GM12874 (cell line): Measurements from ENCODE around the gene RRP12.

ENCODE experiments used
- TF ChIP-seq, protein P1 (sequence below): IDR thresholded peaks from 2 replicates; pipeline ENCODE4 v1.5.1; 2011; ENCODE audit warnings: low read depth, mild to moderate bottlenecking, control low read depth, low read length, moderate library complexity; ENCODE audit not compliant: insufficient read depth

RRP12 gene

DNA sequence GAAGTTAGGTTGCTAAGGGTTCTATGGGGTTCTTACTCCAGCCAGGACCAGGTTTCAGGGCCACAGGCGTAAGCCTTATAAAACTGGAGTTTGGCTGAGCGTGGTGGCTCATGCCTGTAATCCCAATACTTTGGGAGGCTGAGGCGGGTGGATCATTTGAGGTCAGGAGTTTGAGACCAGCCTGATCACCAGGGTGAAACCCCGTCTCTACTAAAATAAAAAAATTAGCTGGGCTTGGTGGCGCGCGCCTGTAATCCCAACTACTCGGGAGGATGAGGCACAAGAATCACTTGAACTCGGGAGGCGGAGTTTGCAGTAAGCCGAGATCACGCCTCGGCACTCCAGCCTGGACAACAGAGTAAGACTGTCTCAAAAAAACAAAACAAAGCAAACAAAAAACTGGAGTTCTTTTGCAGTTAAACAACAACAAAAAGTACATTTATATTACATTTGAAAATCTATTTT is 347 bp upstream of the RRP12 start:
- TF ChIP-seq, protein P1, sequence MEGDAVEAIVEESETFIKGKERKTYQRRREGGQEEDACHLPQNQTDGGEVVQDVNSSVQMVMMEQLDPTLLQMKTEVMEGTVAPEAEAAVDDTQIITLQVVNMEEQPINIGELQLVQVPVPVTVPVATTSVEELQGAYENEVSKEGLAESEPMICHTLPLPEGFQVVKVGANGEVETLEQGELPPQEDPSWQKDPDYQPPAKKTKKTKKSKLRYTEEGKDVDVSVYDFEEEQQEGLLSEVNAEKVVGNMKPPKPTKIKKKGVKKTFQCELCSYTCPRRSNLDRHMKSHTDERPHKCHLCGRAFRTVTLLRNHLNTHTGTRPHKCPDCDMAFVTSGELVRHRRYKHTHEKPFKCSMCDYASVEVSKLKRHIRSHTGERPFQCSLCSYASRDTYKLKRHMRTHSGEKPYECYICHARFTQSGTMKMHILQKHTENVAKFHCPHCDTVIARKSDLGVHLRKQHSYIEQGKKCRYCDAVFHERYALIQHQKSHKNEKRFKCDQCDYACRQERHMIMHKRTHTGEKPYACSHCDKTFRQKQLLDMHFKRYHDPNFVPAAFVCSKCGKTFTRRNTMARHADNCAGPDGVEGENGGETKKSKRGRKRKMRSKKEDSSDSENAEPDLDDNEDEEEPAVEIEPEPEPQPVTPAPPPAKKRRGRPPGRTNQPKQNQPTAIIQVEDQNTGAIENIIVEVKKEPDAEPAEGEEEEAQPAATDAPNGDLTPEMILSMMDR, result no peak

DNA sequence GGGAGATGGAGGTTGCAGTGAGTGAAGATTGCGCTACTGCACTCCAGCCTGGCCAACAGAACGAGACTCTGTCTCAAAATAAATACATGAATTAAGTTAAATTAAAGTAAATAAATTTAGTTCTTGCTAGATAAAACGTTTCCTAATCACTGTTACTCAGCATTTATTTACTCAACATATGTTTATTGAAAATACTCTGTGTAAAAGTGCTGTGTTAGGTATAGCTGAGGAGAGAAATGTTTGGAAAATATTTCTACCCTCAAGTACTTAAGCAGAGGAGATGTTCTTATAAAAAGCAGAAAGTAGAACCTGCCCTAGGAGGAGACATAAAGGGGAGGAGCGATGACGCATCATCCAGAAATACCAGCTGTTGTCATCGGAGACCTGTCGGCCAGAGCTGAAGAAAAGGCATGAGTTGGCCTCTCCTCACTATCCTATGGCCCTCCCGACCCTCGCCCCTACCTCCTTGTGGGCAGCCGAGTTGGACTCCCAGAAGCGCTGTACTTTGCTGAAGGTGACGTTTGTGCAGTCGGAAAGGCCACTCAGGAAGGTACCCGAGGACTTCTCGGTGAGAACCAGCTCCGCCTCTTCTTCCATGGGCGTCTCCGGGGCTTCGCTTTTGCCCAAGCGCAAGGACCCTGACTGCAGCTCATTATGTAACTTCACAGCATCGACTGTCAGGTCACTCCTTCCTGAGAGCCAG is 1.1 kb downstream of the RRP12 start:
- TF ChIP-seq, protein P1, result no peak

DNA sequence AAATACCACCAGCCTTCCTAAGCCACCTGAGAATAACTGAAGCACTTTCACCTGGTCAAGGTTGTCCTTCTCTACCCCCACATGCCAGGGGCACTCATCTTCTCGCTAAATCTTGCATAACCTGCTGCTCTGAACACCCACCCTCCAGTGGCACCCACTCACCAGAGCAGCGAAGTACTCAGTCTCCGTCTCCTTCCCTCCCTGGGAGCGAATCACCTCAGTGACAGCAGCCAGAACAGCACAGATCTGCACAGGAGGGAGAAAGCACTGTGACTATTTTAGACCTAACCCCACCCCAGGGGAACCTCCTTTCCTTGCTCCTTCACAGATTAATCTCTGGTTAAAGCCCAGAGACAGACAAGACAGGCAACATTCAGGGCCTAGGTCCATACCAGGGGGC is 5.1 kb downstream of the RRP12 start:
- TF ChIP-seq, protein P1, result no peak

DNA sequence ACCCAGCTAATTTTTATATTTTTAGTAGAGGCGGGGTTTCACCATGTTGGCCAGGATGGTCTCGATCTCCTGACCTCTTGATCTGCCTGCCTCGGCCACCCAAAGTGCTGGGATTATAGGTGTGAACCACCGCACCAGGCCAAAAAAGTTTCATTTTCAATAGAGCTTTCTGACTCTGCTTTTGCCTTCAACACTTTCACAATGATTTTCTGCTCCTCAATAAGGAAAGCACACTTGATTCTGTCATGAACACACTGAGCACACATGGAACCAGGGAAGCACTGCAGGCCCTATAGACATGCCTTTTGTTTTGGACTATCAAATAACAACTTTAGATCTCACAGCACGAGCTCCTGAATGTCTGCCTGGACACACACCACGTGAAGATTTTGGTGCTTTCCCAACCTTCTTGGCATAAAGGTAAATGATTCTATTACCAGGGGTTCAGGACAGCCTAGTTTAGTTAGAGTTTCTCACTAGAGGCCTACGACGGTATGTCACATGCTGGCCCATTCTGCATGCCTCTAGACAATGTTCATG is 8.0 kb downstream of the RRP12 start:
- TF ChIP-seq, protein P1, result no peak

DNA sequence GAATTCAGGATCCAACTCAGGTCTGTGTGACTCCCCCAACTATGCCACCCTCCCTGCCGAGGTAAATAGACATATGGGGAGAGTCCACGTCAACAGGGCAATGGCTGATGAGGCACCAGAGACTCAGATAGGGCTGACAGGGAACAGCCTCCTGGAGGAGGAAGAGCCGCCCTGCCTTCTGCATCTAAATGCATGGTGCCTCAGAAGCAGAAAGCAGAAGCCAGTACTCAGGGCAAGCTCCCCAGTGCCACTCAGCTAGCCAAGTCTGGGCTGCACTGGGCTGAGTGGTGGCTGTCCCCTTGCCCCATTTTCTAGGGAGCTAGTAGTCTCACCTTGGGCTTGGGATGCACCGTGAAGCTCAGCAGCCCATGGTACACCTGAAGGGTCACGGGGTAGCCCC is 11.0 kb downstream of the RRP12 start:
- TF ChIP-seq, protein P1, result no peak

DNA sequence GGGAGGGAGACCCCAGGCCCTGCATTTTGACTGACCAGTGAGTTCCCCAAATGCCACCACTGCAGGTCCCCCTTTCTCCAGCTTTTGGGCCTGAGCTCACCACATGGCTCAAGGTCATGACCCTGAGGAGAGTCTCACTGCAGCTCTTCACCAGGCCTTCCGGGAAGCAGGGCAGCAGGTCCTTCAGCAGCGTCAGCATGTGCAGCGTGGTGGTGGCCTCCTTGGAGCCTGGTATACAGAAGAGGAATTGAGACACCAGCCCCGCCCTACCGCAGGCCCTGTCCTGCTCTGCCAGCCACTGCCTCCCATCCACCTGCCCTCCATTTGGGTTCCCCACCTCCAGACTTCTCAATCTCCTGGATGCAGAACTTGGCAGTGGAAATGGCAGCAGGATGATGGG is 13.0 kb downstream of the RRP12 start:
- TF ChIP-seq, protein P1, result no peak

DNA sequence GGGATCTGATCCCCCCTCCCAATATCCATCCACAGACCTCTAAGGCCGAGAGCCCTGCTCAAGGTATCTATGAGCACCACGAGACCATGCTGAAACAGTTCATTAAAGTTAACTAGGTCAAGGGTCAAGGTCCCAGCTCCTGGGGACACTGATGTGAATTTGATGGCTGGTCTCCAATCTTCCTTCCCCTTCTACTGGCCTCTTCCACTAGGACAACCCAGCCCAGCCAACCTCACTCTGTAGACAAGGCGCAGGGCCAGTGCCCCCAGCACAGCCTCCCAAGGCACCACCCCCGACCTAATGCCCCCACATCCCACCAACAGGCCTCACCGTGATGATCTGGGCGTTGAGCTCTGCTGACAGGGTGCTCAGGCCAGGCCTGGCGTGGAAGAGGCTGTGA is 15.6 kb downstream of the RRP12 start:
- TF ChIP-seq, protein P1, result no peak
